Fibroblast of villous mesenchyme (primary cell): ENCODE data around the gene ARHGAP5. TPM values are rescaled to one million over a fixed set of nuclear protein-coding genes. Genes with fewer than 3 reads are reported as not detected.

Source experiments
- DNase-seq: peaks from one replicate; pipeline ENCODE4 v3.0.0-alpha.2; 2010; ENCODE audit warnings: low read depth
- H3K4me3 ChIP-seq: 2 replicates; pipeline ENCODE4 v1.5.1; 2011; ENCODE audit warnings: low read depth, mild to moderate bottlenecking, low read length
- CTCF ChIP-seq: IDR thresholded peaks from 2 replicates; pipeline ENCODE4 v1.5.1; 2012; ENCODE audit warnings: low read depth, mild to moderate bottlenecking, low read length; ENCODE audit not compliant: insufficient read depth
- small RNA-seq: library from RNA; depleted of rRNA; stranded (forward); fragments of <200 nt; gene quantifications from one replicate; pipeline ENCODE3, GENCODE V24; 2012
- total RNA-seq: library from RNA; depleted of rRNA; stranded (reverse); fragments of >200 nt; gene quantifications from 2 replicates; pipeline ENCODE4 v1.2.3, GENCODE V29; 2012

ARHGAP5 gene
- total RNA-seq, 1 donor, result 166 TPM

DNA sequence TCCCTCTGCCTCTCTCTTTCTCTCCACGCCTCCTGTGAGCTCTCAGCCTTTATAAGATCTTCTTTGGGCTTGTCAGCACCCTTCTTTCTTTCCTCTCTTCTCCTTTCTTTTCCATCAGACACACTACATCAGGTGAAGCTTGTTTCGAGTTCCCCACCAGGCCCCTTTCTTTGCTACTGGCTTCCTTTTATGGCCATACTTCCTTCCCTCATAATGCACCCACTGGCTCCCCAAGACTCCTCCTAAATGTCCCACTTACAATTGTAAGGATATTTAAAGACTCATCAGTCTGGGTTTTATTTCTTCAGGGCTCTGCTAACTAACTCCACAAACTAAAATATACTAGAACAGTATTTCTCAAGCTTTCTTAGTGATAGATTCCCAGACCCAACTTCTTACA is 129.4 kb downstream of the ARHGAP5 start:
- no peak overlapping the region for H3K4me3 ChIP-seq
- no peak for TF ChIP-seq CTCF
- DNase-seq, result no peak

DNA sequence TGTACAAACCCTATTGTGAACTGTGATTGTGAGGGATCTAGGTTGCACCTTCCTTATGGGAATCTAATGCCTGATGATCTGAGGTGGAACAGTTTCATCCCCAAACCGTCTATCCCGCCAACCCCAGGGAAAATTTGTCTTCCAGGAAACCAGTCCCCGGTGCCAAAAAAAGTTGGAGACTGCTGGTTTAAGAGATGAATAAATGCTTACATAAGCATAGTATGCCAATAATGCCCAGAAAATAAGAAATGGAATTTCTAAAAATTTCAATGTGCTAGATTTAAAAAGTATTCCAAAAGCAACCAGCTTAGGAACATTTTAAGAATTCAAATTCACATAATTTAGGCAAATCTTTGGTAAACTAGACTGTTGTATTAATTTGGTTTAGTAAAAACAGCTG is 131.4 kb downstream of the ARHGAP5 start:
- no peak for TF ChIP-seq CTCF
- H3K4me3 ChIP-seq, result no peak overlapping the region
- DNase-seq, result no peak

Small RNA genes within 50 kb of the gene (small RNA-seq; reads per million reads assigned to genes)
- gene RNU6-7, result 0.75 reads per million
- gene RNU6-8, result 7.4 reads per million, percentile 87 among the genes with 10 or more reads in this experiment

Other genes with a start within 250 kb of the ARHGAP5 start
- not detected in 2 replicates for gene RNU6-7, start 124.7 kb downstream of the ARHGAP5 start, total RNA-seq
- gene RNU6-8, start 126.0 kb downstream of the ARHGAP5 start, total RNA-seq, result not detected in 2 replicates